ENCODE measurements around the gene CXCL5. TPM values are rescaled to one million over a fixed set of nuclear protein-coding genes. Genes with fewer than 3 reads are reported as not detected.

CXCL5 gene
- total and polyA plus RNA-seq, 2 of the 4 experiments (the other 2 are of a cell fraction), result 0.14 TPM; not detected in 1

GRCh38 chr4:73948291-73948690, 50.2 kb downstream of the CXCL5 start:
- H3K23ac ChIP-seq (ENCODE audit: low read depth, low read length), result no peak overlapping the region
- no peak overlapping the region for H2AK5ac ChIP-seq (ENCODE audit: low read depth, low read length)
- H3K4me2 ChIP-seq (ENCODE audit: low read depth, low read length), result no peak overlapping the region
- intact Hi-C loops (cut with micrococcal nuclease), result no loop called here
- H3K9me3 ChIP-seq (ENCODE audit: control insufficient read depth, insufficient read depth, low read length), result no peaks in the 10 kb centered on the region
- dilution Hi-C loops (cut with HindIII; ENCODE audit: low sequenced_read_pairs, unreplicated experiment), result no loop called here
- ATAC-seq (ENCODE audit: low read depth), result no peak
- no peak overlapping the region for H4K91ac ChIP-seq (ENCODE audit: insufficient read depth, low read depth, low read length)
- no peak overlapping the region for H4K8ac ChIP-seq (ENCODE audit: low read depth in 2 of 2, low read length in 2 of 2)
- no peaks in the 10 kb centered on the region for H4K20me1 ChIP-seq (ENCODE audit: insufficient read depth, low read length)
- no peak overlapping the region for H2BK20ac ChIP-seq (ENCODE audit: low read depth, low read length)
- H3K79me1 ChIP-seq (ENCODE audit: low read depth in 1 of 2, low read length in 2 of 2), result no peaks in the 10 kb centered on the region
- no peak overlapping the region for H4K5ac ChIP-seq (ENCODE audit: low read depth, low read length)
- ChIA-PET CTCF (no interaction called here), POLR2A (ENCODE audit: unreplicated experiment) (no interaction called here)
- H3K27ac ChIP-seq (ENCODE audit: insufficient read depth, low read length), result no peak overlapping the region
- DNase-seq, result no peak
- H2BK15ac ChIP-seq (ENCODE audit: low read depth, low read length), result no peak overlapping the region
- H3K9ac ChIP-seq (ENCODE audit: low read depth, low read length), result no peak overlapping the region
- in situ Hi-C loops (cut with MboI; ENCODE audit: low sequenced_read_pairs), result no loop called here
- no peak overlapping the region for H2BK120ac ChIP-seq (ENCODE audit: low read depth, low read length)
- no peaks in the 10 kb centered on the region for H3K4me1 ChIP-seq (ENCODE audit: control insufficient read depth, insufficient read depth, low read length)
- H3K36me3 ChIP-seq (ENCODE audit: control insufficient read depth, insufficient read depth, low read length), result no peaks in the 10 kb centered on the region
- TF ChIP-seq SMC3 (IDR thresholded peaks at IDR 0.05; ENCODE audit: low read depth, low read length) (no peak), MAZ (IDR thresholded peaks at IDR 0.05; ENCODE audit: borderline replicate concordance, low read depth, low read length) (no peak), FOS (IDR thresholded peaks at IDR 0.05; ENCODE audit: low read depth, low read length) (no peak), MXI1 (IDR thresholded peaks at IDR 0.05; ENCODE audit: borderline replicate concordance, low read depth, low read length) (no peak), CTCF (conservative IDR thresholded peaks at IDR 0.05; ENCODE audit: low read depth, low read length) (no peak), MAFK (IDR thresholded peaks at IDR 0.05; ENCODE audit: low read depth, low read length) (no peak), RCOR1 (IDR thresholded peaks at IDR 0.05; ENCODE audit: insufficient replicate concordance, low read length) (no peak)
- H3K56ac ChIP-seq (ENCODE audit: extremely low read depth, insufficient read depth, low read length), result no peak overlapping the region
- H3K14ac ChIP-seq (replicated peaks; ENCODE audit: low read depth, low read length), result no peak overlapping the region
- H3K27me3 ChIP-seq (ENCODE audit: control insufficient read depth, insufficient read depth, low read length), result peaks cover 36% of the 10 kb centered on the region
- no CpG with 5 or more reads among the region's 1 CpG for WGBS, 2 experiments (ENCODE audit: extremely low coverage in 2 of 2, insufficient read length in 1 of 2)
- no peak overlapping the region for H3K18ac ChIP-seq (ENCODE audit: low read depth, low read length)
- H2BK5ac ChIP-seq (ENCODE audit: low read depth, low read length, poor library complexity, severe bottlenecking), result no peak overlapping the region
- no peak overlapping the region for H2AFZ ChIP-seq (replicated peaks; ENCODE audit: low read length, poor library complexity)
- BruUV-seq (replicated peaks), result no TSS peak
- H3K4me3 ChIP-seq (ENCODE audit: insufficient read depth, low read depth, low read length), result no peak overlapping the region
- no peak overlapping the region for H3K4ac ChIP-seq (ENCODE audit: low read depth, low read length)
- no peak overlapping the region for H2AK9ac ChIP-seq (replicated peaks; ENCODE audit: low read depth, low read length, poor library complexity)
- H3K9me1 ChIP-seq (ENCODE audit: insufficient read depth, low read length), result no peaks in the 10 kb centered on the region
